ENCODE data around the gene MYT1.
"Not testable (repeated sequence)": the region's sequence is repeated elsewhere in the genome, so short reads cannot be mapped to it uniquely, and the experiment has no call there.

Gene MYT1

DNA sequence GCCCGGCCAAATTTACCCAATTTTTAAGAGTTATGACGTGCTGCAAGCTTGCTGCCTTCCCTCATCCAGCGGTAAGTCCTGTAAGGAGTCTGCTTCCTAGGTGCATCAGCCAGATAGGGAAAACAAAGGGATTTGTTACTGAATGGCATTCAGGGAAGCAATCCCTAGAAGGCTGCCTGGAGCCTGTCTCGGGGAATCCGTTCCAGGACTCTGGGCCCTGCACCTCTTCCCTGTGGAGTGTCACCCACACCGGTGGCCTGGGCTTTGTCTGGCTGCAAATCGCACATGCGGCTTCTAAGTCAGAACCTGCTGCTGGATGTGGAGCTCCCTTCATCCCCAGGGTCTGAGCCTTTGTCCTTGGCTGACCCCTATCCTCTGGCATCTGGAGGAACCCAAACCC, 7.0 kb downstream of the MYT1 start:
- no peak for DNase-seq

DNA sequence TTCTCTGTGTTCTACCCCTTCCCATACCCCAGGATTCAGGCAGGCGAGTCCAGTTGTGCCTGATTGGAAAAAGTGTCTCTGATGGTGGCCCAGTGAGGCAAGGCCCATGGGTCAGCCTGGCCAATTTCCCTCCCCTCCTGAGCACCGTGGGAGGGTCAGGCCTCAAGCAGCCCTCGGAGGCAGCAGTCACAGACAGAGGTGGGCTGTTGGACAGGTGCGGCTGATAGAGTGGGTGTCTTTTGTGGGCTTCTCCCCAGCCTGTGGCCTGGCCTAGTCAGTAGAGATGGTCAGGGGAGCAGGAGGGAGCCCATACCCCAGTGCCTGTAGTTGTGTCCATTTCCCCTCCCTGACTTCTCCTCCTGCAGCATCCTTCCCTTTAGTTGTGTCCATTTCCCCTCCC, 8.9 kb downstream of the MYT1 start:
- DNase-seq, result no peak

GRCh38 chr20:64176551-64176950, 12.3 kb downstream of the MYT1 start:
- no peak for DNase-seq

GRCh38 chr20:64176971-64177370, 12.7 kb downstream of the MYT1 start:
- DNase-seq, result no peak

- DNase-seq, result no peak
Observed at GRCh38 chr20:64177384-64177783, 13.1 kb downstream of the MYT1 start.

- DNase-seq, result no peak
Observed at GRCh38 chr20:64177787-64178186, 13.5 kb downstream of the MYT1 start.

- DNase-seq, result not testable (repeated sequence)
Observed at GRCh38 chr20:64178925-64179324, 14.7 kb downstream of the MYT1 start.

GRCh38 chr20:64179805-64180204, 15.6 kb downstream of the MYT1 start:
- DNase-seq, result no peak

GRCh38 chr20:64180673-64181072, 16.4 kb downstream of the MYT1 start:
- DNase-seq, result no peak

GRCh38 chr20:64181391-64181790, 17.1 kb downstream of the MYT1 start:
- no peak for DNase-seq

GRCh38 chr20:64182146-64182865, 18.1 kb downstream of the MYT1 start:
- no peak for DNase-seq

DNA sequence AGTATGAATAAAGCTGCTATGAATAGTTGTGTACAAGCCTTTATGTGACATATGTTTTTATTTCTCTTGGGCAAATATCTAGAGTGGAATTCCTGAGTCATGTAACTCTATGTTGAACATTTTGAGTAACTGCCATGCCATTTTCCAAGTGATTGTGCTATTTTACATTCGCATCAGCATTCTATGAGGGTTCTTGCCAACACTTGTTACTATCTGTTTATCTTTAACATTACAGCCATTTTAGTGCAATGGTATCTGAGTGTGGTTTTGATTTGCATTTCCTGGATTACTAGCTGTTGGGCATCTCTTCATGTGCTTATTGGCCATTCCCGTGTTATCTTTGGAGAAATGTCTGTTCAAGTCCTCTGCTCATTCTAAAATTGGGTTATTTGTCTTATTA, 19.1 kb downstream of the MYT1 start:
- DNase-seq, result no peak

DNA sequence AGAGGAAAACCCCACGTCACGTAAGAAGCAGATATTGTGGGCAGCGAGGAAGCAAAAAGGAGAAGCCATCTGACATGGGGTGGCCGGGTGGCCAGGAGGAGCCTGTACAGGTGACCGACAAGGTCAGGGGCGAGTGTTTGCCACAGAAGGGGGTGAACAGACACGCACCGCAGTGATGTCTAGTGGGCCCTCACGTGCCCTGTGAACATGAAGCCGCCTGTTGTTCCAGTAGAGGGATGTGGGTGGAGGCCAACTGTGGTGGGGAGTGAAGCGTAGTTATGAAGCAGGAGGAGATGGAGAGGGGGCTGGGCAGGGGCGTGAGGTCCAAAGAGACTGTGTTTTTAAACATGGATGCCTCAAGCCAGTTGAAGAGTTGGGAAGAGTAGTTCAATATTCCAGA, 20.5 kb downstream of the MYT1 start:
- DNase-seq, result no peak

DNA sequence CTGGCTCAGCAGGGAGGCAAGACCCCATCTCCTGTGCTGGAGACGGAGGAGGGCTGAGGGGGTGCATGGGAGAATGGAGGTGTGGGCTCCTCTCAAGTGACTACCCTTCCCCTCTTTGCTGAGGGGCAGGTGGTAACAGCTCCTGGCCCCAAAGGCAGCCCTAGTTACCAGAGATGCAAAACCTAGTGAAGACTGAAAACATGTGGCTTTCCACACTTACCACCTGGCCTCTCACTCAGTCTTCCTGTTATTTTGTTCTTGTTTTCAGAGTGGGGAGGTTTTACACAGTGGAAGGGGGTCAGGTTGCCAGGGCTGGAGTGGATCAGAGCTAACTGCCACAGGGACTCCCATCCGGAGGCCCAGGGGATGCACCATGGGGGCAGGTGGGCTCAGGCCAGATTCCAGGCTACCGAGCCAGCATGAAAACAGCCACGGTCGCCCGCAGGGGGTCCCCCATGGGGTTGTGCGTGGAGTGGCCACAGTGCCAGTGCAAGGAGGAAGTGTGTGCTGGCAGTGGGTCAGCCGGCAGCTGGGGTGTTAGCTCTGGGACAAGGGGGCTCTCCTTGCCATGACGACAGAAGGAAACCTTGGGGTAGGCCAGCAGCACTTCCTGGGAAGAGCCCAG, 21.1 kb downstream of the MYT1 start:
- DNase-seq, result no peak

DNA sequence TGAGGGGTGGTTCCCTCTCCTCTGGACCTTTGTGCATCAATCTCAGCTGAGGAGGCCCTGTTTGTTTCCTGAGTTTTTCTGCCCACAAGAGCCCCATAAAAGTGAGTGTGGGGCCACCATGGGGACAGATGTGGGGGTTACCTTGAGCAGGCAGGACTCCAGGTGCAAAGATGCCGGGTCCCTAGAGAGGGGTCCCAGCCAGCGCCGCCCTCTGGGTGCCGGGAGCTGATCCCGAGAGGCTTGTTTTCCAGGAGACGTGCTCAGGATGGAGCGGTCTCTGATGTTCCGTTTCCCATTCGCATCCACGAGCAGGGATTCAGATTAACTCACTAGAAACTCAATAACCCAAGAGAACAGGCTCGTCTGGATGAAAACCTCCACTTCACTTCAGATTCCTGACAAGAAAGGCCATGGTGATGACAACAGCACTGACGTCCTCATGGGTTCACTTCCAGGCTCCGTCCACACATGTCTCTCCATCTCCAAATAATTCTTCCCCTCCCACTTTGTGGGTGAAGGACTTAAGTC, 21.9 kb downstream of the MYT1 start:
- no peak for DNase-seq

DNA sequence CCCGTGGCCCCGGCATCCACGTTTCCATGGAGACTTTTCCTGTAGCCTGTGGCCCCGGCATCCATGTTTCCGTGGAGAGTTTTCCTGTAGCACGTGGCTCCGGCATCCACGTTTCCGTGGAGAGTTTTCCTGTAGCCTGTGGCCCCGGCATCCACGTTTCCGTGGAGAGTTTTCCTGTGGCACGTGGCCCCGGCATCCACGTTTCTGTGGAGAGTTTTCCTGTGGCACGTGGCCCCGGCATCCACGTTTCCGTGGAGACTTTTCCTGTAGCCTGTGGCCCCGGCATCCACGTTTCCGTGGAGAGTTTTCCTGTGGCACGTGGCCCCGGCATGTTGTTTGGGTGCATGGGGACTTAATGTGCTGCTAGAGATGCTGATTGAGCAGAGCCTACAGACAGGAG, 23.0 kb downstream of the MYT1 start:
- DNase-seq, result not testable (repeated sequence)

DNA sequence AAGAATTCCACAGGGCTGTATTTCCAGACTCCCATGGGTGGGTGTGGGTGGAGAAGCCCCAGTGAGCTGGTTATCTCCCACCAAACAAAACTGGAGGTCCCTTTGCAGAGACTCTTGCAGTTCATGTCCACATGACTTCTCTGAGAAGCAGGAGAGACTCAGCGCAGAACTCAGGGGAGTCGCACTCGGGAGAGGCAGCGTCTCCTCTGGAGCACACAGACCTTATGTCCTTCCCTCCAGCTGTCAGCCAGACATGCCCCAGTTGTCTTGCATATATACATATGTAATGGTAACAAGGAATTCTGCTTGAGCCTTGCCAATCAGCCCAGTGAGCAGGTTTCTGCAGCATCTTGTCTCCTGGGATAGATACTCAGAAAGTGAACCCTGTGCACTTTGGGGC, 23.8 kb downstream of the MYT1 start:
- no peak for DNase-seq

DNA sequence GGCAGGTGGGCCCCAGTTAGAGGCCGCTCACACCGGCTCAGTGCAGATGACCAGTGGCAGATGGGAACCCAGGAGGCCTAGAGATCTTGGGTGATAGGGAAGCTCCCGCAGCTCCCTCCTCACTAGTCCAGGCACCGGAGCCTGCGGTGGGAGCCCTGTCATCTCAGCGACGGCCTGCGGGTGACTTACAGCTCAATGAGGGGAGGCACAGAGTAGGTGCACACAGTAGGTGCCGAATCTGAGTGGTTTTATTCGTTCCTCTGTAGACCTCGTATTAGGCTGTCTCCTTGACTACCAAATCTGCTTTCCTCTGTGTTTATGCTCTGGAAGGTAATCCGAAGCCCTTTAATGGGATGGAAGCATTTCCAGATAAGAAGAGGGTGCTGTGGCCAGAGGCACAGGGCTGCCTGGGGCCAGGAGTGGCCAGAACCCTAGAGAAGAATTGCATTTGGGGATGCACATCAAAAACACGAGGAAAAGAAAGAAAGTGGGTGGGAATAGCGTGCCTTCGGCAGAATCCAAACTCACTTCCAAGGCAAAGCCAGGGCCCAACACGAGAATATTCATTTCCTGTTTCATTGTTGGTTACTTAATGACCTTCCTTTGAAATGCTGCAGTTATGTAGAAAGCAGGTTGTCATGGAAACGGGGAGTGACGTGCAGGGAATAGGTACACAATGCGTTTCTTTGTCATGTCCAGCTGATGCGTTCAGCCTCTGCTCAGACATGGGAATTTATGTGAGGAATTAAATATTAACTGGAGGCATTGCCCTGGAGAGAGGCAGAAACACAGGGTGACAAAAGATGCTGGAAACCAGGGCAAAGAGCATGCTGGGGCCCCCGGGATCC, 24.7 kb downstream of the MYT1 start:
- DNase-seq, result no peak

DNA sequence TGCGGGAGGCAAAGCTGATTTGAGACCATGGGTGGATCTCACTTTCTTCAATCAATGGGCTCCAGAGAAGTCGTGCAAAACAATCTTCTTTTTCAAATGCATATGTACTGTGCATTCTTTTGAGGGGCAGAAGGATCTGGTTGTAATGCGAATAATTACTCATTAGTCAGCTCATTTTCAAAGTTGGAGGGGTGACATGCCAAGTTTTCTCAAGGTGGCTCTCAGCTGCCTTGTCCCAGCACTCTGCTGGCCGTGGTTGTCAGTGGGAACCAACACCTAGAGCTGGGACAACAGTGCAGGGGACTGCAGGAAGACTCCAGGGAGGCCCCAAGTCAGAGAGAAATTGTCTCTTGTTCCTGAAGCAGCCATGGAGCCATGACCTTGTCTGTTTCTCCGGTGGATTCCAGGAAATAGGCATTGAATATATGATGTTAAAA, 25.3 kb downstream of the MYT1 start:
- DNase-seq, result no peak

GRCh38 chr20:64189986-64190385, 25.7 kb downstream of the MYT1 start:
- no peak for DNase-seq

- DNase-seq, result no peak
Observed at GRCh38 chr20:64191002-64191401, 26.8 kb downstream of the MYT1 start.

GRCh38 chr20:64192406-64192805, 28.2 kb downstream of the MYT1 start:
- DNase-seq, result no peak

GRCh38 chr20:64193058-64193457, 28.8 kb downstream of the MYT1 start:
- DNase-seq, result no peak

Data from inflammatory macrophage (primary cell).